Gastrocnemius medialis (tissue), 4 donors: ENCODE data around the gene NBL1. TPM values are rescaled to one million over a fixed set of nuclear protein-coding genes. Genes with fewer than 3 reads are reported as not detected.

Source experiments
- ATAC-seq, 2 donors: fragments of 150-250 bp; one replicate each; pipeline ENCODE4 v1.9.1; 2016
- DNase-seq, 2 donors: peaks; one replicate each; pipeline ENCODE4 v3.0.0-alpha.2; 2019
- H3K27ac ChIP-seq, 4 donors: fragments of 200-600 bp; sonication (generic); 1 replicate in 1 of 4; 2 replicates in 3 of 4; pipeline ENCODE4 v1.5.1; 2016 to 2018; ENCODE audit warnings: mild to moderate bottlenecking in 2 of 4, moderate library complexity in 1 of 4
- H3K27me3 ChIP-seq, 3 donors: fragments of 200-600 bp; sonication (generic) in 2 of 3; 1 replicate in 1 of 3; 2 replicates in 2 of 3; pipeline versions ENCODE4 v1.5.1 to v1.6.0; 2016 to 2019; ENCODE audit warnings: mild to moderate bottlenecking in 1 of 3, moderate library complexity in 1 of 3
- H3K36me3 ChIP-seq, 2 donors: fragments of 200-600 bp; sonication (generic) in 1 of 2; one replicate each; pipeline ENCODE4 v1.5.1; 2017 to 2018
- H3K4me1 ChIP-seq, 2 donors: fragments of 200-600 bp; sonication (generic) in 1 of 2; one replicate each; pipeline ENCODE4 v1.5.1; 2016 to 2017; ENCODE audit warnings: mild to moderate bottlenecking in 2 of 2
- H3K4me3 ChIP-seq, 4 donors: fragments of 200-600 bp; sonication (generic) in 3 of 4; 1 replicate in 1 of 4; 2 replicates in 3 of 4; pipeline ENCODE4 v1.5.1; 2016 to 2019; ENCODE audit warnings: mild to moderate bottlenecking in 2 of 4
- H3K9me3 ChIP-seq, 3 donors: fragments of 200-600 bp; sonication (generic) in 2 of 3; 1 replicate in 1 of 3; 2 replicates in 2 of 3; pipeline ENCODE4 v1.5.1; 2016 to 2019
- POLR2A ChIP-seq, 2 donors: fragments of 450-650 bp; IDR thresholded peaks; one replicate each; pipeline ENCODE4 v1.6.1; 2017; ENCODE audit warnings: antibody characterized with exemption in 2 of 2, mild to moderate bottlenecking in 2 of 2, moderate library complexity in 2 of 2
- in situ Hi-C, 4 donors: fragments of 200-750 bp; cut with MboI; loops; one replicate each; pipeline versions ENCODE4 v1.15.0 to v1.8.0; 2017; ENCODE audit warnings: low sequenced_read_pairs in 4 of 4
- intact Hi-C: fragments of 100-400 bp; cut with DNase I; formaldehyde crosslinking; loops from one replicate; pipeline ENCODE4 v1.15.1; 2023; ENCODE audit warnings: low total_unique reads
- total RNA-seq, 4 donors: library from RNA; depleted of rRNA; stranded (reverse); fragments of >200 nt; gene quantifications; one replicate each; pipeline versions ENCODE4 v1.1.0 to v1.2.3, GENCODE V29; 2016
- TF ChIP-seq, protein P1 (sequence below), 5 experiments: fragments of 450-650 bp in 3 of 5; fragments of 200-600 bp in 2 of 5; sonication (generic) in 2 of 5; IDR thresholded peaks in 4 of 5; conservative IDR thresholded peaks in 1 of 5; 1 replicate in 4 of 5; 2 replicates in 1 of 5; pipeline ENCODE4 v1.5.1; 2016 to 2019; ENCODE audit warnings: antibody characterized with exemption in 5 of 5, mild to moderate bottlenecking in 3 of 5, moderate library complexity in 3 of 5

The NBL1 gene
- total RNA-seq, 4 donors from 2014 or later, result 7.9 to 20.3 (median 16.3) TPM

DNA sequence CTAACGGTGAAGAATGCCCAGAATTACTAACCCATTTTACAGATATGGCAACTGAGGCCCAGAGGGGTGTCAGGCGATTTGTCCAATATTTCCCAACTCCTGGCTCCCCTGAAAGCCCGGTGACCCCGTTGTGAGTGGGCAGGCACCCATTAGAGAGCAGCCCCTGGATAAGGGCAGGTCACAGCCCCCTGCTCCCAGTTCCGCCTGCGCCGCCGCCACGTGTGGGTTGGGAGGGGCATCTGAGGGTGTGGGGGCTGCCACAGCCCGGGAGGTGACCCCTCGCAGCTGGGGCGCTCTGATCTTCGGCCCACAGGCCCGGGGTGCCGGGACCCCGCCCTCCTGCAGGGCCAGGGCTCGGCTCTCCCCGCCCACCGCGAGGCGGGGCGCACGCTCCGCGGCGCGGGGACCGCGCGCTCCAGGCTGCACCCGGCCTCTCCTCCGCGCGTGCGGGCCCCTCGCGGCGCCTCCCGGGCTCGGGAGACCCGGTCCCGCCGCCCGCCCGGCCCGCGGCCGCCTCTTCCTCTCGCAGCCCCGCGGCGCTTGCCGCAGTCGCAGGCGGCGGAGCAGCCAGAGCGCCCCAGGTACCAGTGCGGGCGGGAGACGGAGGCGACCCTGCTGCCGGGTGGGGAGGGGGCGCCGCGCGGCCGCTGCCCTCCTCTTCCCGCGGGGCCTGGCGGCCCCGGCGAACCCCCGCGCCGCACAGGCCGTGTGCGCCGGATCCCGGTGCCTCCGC is 20.5 kb downstream of the NBL1 start, which contains the start of gene HTR6:
HTR6 (plus strand) TSS at position 423 of the 733 bp plus-strand sequence. CDS start 879 bp downstream, outside the sequence.
- intact Hi-C loops (no loop called here), in situ Hi-C loops (no loop called here)
- Histone ChIP-seq H3K4me1 (peaks cover 0 to 1% of the 10 kb centered on the region in 2 donors), H3K36me3 (no peaks in the 10 kb centered on the region), H3K27ac (no peak within 1 kb of the TSS), H3K27me3 (peaks cover 24 to 41% (median 39%) of the 10 kb centered on the region in 3 donors), H3K4me3 (peak within 1 kb of the TSS in 1 of 4 donors; percentile 24), H3K9me3 (no peaks in the 10 kb centered on the region)
- ATAC-seq (no peak), DNase-seq (no peak)
- TF ChIP-seq, protein P1, sequence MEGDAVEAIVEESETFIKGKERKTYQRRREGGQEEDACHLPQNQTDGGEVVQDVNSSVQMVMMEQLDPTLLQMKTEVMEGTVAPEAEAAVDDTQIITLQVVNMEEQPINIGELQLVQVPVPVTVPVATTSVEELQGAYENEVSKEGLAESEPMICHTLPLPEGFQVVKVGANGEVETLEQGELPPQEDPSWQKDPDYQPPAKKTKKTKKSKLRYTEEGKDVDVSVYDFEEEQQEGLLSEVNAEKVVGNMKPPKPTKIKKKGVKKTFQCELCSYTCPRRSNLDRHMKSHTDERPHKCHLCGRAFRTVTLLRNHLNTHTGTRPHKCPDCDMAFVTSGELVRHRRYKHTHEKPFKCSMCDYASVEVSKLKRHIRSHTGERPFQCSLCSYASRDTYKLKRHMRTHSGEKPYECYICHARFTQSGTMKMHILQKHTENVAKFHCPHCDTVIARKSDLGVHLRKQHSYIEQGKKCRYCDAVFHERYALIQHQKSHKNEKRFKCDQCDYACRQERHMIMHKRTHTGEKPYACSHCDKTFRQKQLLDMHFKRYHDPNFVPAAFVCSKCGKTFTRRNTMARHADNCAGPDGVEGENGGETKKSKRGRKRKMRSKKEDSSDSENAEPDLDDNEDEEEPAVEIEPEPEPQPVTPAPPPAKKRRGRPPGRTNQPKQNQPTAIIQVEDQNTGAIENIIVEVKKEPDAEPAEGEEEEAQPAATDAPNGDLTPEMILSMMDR (IDR thresholded peaks at IDR 0.05 in 4 of 5, conservative IDR thresholded peaks at IDR 0.05 in 1 of 5), result no peak
- TF ChIP-seq POLR2A (IDR thresholded peaks at IDR 0.05), result no peak

DNA sequence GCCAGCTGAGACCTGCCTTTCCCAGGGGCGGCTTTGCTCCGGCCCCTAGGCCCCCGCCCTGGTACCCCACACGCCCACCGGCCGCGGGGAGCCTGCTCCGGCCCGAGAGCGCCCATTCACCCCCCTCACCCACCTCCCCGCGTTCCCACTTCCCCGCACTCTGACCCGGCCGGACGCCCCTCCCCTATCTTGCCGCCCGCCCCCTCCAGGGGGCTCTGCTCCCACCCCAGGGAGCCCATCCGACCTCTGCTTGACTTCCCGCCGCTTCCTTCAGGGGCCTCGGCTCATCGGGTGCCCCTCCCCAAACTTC is 21.0 kb downstream of the NBL1 start:
- intact Hi-C loops (no loop called here), in situ Hi-C loops (no loop called here)
- no peak for ATAC-seq
- no peaks in the 10 kb centered on the region for H3K9me3 ChIP-seq
- no peaks in the 10 kb centered on the region for H3K36me3 ChIP-seq
- TF ChIP-seq, protein P1 (IDR thresholded peaks at IDR 0.05 in 4 of 5, conservative IDR thresholded peaks at IDR 0.05 in 1 of 5), result no peak
- TF ChIP-seq POLR2A (IDR thresholded peaks at IDR 0.05), result no peak
- no peak overlapping the region for H3K27ac ChIP-seq
- no peaks in the 10 kb centered on the region for H3K4me1 ChIP-seq
- peak overlapping the region in 1 of 4 donors; percentile 24 for H3K4me3 ChIP-seq
- peaks cover 24 to 41% (median 39%) of the 10 kb centered on the region in 3 donors for H3K27me3 ChIP-seq
- DNase-seq, result no peak

DNA sequence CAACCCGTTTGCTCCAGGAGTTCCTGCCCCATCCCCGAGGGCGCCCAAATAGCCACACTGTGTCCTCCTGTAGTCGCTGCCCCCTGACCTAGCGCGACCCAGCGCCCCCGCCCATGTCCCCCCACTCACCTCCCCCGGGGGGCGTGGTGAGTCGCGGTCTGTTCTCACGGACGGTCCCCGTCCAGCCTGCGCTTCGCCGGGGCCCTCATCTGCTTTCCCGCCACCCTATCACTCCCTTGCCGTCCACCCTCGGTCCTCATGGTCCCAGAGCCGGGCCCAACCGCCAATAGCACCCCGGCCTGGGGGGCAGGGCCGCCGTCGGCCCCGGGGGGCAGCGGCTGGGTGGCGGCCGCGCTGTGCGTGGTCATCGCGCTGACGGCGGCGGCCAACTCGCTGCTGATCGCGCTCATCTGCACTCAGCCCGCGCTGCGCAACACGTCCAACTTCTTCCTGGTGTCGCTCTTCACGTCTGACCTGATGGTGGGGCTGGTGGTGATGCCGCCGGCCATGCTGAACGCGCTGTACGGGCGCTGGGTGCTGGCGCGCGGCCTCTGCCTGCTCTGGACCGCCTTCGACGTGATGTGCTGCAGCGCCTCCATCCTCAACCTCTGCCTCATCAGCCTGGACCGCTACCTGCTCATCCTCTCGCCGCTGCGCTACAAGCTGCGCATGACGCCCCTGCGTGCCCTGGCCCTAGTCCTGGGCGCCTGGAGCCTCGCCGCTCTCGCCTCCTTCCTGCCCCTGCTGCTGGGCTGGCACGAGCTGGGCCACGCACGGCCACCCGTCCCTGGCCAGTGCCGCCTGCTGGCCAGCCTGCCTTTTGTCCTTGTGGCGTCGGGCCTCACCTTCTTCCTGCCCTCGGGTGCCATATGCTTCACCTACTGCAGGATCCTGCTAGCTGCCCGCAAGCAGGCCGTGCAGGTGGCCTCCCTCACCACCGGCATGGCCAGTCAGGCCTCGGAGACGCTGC is 21.7 kb downstream of the NBL1 start:
- no peaks in the 10 kb centered on the region for H3K4me1 ChIP-seq
- in situ Hi-C loops, result no loop called here
- H3K27me3 ChIP-seq, result peaks cover 24 to 41% (median 39%) of the 10 kb centered on the region in 3 donors
- ATAC-seq (no peak), DNase-seq (no peak)
- H3K27ac ChIP-seq, result no peak overlapping the region
- H3K36me3 ChIP-seq, result no peaks in the 10 kb centered on the region
- intact Hi-C loops, result no loop called here
- TF ChIP-seq, protein P1 (IDR thresholded peaks at IDR 0.05 in 4 of 5, conservative IDR thresholded peaks at IDR 0.05 in 1 of 5), result no peak
- no peak for TF ChIP-seq POLR2A (IDR thresholded peaks at IDR 0.05)
- H3K4me3 ChIP-seq, result no peak overlapping the region
- no peaks in the 10 kb centered on the region for H3K9me3 ChIP-seq

DNA sequence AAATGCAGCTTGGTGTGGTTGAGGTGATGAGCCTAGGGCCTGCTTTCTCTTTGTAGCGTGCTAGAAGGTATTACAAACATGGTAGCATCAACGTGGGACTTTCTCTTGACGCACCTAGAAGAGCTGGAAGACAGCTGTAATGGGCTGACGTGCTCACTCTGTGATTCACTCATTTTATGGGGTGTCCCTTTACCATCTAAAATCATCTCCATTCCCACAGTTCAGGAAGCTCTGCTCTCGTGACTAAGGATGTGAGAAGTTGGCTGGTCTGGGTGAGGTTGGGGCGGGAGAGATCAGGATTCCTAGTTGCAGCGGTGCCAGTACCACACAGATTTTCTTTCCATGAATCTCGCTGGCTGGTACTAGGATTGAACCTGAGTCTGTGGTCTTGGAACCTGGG is 24.8 kb downstream of the NBL1 start:
- Histone ChIP-seq H3K9me3 (no peaks in the 10 kb centered on the region), H3K36me3 (no peaks in the 10 kb centered on the region), H3K27ac (no peak overlapping the region), H3K27me3 (peaks cover 23 to 38% (median 37%) of the 10 kb centered on the region in 3 donors), H3K4me1 (no peaks in the 10 kb centered on the region), H3K4me3 (no peak overlapping the region)
- TF ChIP-seq POLR2A (IDR thresholded peaks at IDR 0.05), result no peak
- TF ChIP-seq, protein P1 (IDR thresholded peaks at IDR 0.05 in 4 of 5, conservative IDR thresholded peaks at IDR 0.05 in 1 of 5), result no peak
- intact Hi-C loops, result no loop called here
- DNase-seq (no peak), ATAC-seq (no peak)
- in situ Hi-C loops, result no loop called here
